Fibroblast of lung (primary cell): ENCODE measurements around the gene LINGO3.

Source experiments
- CTCF ChIP-seq, 2 donors: IDR thresholded peaks in 1 of 2; conservative IDR thresholded peaks in 1 of 2; 1 replicate in 1 of 2; 2 replicates in 1 of 2; pipeline ENCODE4 v1.5.1; 2011 to 2012; ENCODE audit warnings: low read length in 2 of 2, control low read depth in 1 of 2, inconsistent platforms in 1 of 2, low read depth in 1 of 2, mild to moderate bottlenecking in 1 of 2
- EZH2 ChIP-seq: IDR thresholded peaks from 2 replicates; pipeline ENCODE4 v1.5.1; 2012; ENCODE audit warnings: low read length, control low read depth, mild to moderate bottlenecking; ENCODE audit errors: missing control alignments

- TF ChIP-seq CTCF (conservative IDR thresholded peaks at IDR 0.05 in 1 of 2, IDR thresholded peaks at IDR 0.05 in 1 of 2; ENCODE audit: low read depth in 1 of 2, low read length in 2 of 2) (no peak), EZH2 (no peak)
Measured at GRCh38 chr19:2287585-2288337, 20.2 kb downstream of the LINGO3 start.
